IMR-90 (cell line): ENCODE data around the gene SPINK4. TPM values are rescaled to one million over a fixed set of nuclear protein-coding genes. Genes with fewer than 3 reads are reported as not detected.

Source experiments
- ATAC-seq: fragments of 200-7000 bp; cut with Tn5 transposase; 2 replicates; pipeline ENCODE4 v1.9.1; 2020; ENCODE audit warnings: low read depth, mild to moderate bottlenecking, moderate library complexity
- BruUV-seq: library from RNA; stranded (reverse); fragments of 400-500 nt; replicated peaks from 2 replicates; lab custom pipeline; 2021; lab: Mats Ljungman, UMichigan
- CTCF ChIA-PET: fragments of 300-600 bp; formaldehyde crosslinking; extraction: SDS; loops from one replicate; lab custom pipeline; 2021; ENCODE audit warnings: antibody characterized with exemption; lab: Yijun Ruan, JAX
- POLR2A ChIA-PET: fragments of 300-600 bp; sonication (Branson Sonifier 250); formaldehyde crosslinking; loops from one replicate; lab custom pipeline; 2022; ENCODE audit warnings: antibody characterized with exemption; ENCODE audit not compliant: unreplicated experiment; lab: Charles Lee
- DNase-seq: peaks from one replicate; pipeline ENCODE4 v3.0.0; 2013
- H2AFZ ChIP-seq: replicated peaks from 2 replicates; pipeline ENCODE3; 2013; ENCODE audit warnings: low read length, mild to moderate bottlenecking; ENCODE audit not compliant: poor library complexity
- H2AK5ac ChIP-seq: 2 replicates; pipeline ENCODE4 v1.6.1; 2013; ENCODE audit warnings: low read depth, low read length, inconsistent platforms
- H2AK9ac ChIP-seq: replicated peaks from 2 replicates; pipeline ENCODE3; 2013; ENCODE audit warnings: mild to moderate bottlenecking, low read depth, low read length, moderate library complexity; ENCODE audit not compliant: poor library complexity
- H2BK120ac ChIP-seq: 2 replicates; pipeline ENCODE4 v1.6.1; 2013; ENCODE audit warnings: low read depth, low read length, inconsistent platforms
- H2BK15ac ChIP-seq: 3 replicates; pipeline ENCODE4 v1.6.1; 2013; ENCODE audit warnings: low read depth, low read length, inconsistent platforms
- H2BK20ac ChIP-seq: 2 replicates; pipeline ENCODE4 v1.6.1; 2013; ENCODE audit warnings: low read depth, mild to moderate bottlenecking, inconsistent platforms, low read length, moderate library complexity
- H2BK5ac ChIP-seq: 2 replicates; pipeline ENCODE4 v1.6.1; 2013; ENCODE audit warnings: mild to moderate bottlenecking, low read depth, low read length, inconsistent platforms; ENCODE audit not compliant: poor library complexity, severe bottlenecking
- H3K14ac ChIP-seq: replicated peaks from 2 replicates; pipeline ENCODE4 v1.6.1; 2013; ENCODE audit warnings: low read depth, low read length, inconsistent platforms
- H3K18ac ChIP-seq: 2 replicates; pipeline ENCODE4 v1.6.1; 2013; ENCODE audit warnings: low read depth, low read length, control low read depth
- H3K23ac ChIP-seq: 2 replicates; pipeline ENCODE4 v1.6.1; 2013; ENCODE audit warnings: low read depth, low read length, inconsistent platforms
- H3K27ac ChIP-seq: 2 replicates; pipeline ENCODE4 v1.5.1; 2013; ENCODE audit warnings: mild to moderate bottlenecking, control low read depth, low read length; ENCODE audit not compliant: insufficient read depth
- H3K27me3 ChIP-seq: 2 replicates; pipeline ENCODE4 v1.6.1; 2013; ENCODE audit warnings: low read length; ENCODE audit not compliant: control insufficient read depth, insufficient read depth
- H3K36me3 ChIP-seq: 2 replicates; pipeline ENCODE4 v1.6.1; 2013; ENCODE audit warnings: low read length, mixed read lengths; ENCODE audit not compliant: control insufficient read depth, insufficient read depth
- H3K4ac ChIP-seq: 2 replicates; pipeline ENCODE4 v1.6.1; 2013; ENCODE audit warnings: low read depth, low read length, inconsistent platforms
- H3K4me1 ChIP-seq: 2 replicates; pipeline ENCODE4 v1.6.1; 2013; ENCODE audit warnings: low read length, mixed read lengths; ENCODE audit not compliant: control insufficient read depth, insufficient read depth
- H3K4me2 ChIP-seq: 2 replicates; pipeline ENCODE4 v1.6.1; 2013; ENCODE audit warnings: low read depth, mild to moderate bottlenecking, control low read depth, low read length, moderate library complexity
- H3K4me3 ChIP-seq: 2 replicates; pipeline ENCODE4 v1.5.1; 2013; ENCODE audit warnings: low read depth, mild to moderate bottlenecking, control low read depth, low read length, moderate library complexity; ENCODE audit not compliant: insufficient read depth
- H3K56ac ChIP-seq: 2 replicates; pipeline ENCODE4 v1.6.1; 2013; ENCODE audit warnings: low read length, inconsistent platforms; ENCODE audit not compliant: insufficient read depth; ENCODE audit errors: extremely low read depth
- H3K79me1 ChIP-seq, 2 experiments: 2 replicates each; pipeline ENCODE4 v1.6.1; 2013; ENCODE audit warnings: low read length in 2 of 2, inconsistent platforms in 1 of 2, low read depth in 1 of 2
- H3K9ac ChIP-seq: 2 replicates; pipeline ENCODE4 v1.6.1; 2013; ENCODE audit warnings: low read depth, low read length, control low read depth
- H3K9me1 ChIP-seq: 2 replicates; pipeline ENCODE4 v1.6.1; 2013; ENCODE audit warnings: low read length, inconsistent platforms; ENCODE audit not compliant: insufficient read depth
- H3K9me3 ChIP-seq: 2 replicates; pipeline ENCODE4 v1.6.1; 2013; ENCODE audit warnings: low read length; ENCODE audit not compliant: control insufficient read depth, insufficient read depth
- H4K20me1 ChIP-seq: 2 replicates; pipeline ENCODE4 v1.6.1; 2013; ENCODE audit warnings: low read length, inconsistent platforms; ENCODE audit not compliant: insufficient read depth
- H4K5ac ChIP-seq: 2 replicates; pipeline ENCODE4 v1.6.1; 2013; ENCODE audit warnings: mild to moderate bottlenecking, low read depth, low read length, control low read depth
- H4K8ac ChIP-seq, 2 experiments: 2 replicates each; pipeline ENCODE4 v1.6.1; 2013; ENCODE audit warnings: low read depth in 2 of 2, low read length in 2 of 2, control low read depth in 1 of 2, inconsistent platforms in 1 of 2
- H4K91ac ChIP-seq: 2 replicates; pipeline ENCODE4 v1.6.1; 2013; ENCODE audit warnings: low read depth, low read length, inconsistent platforms; ENCODE audit not compliant: insufficient read depth
- BHLHE40 ChIP-seq: fragments of 150-350 bp; IDR thresholded peaks from 2 replicates; pipeline ENCODE4 v1.6.1; 2016; ENCODE audit warnings: mild to moderate bottlenecking, low read depth, low read length
- MXI1 ChIP-seq: IDR thresholded peaks from 2 replicates; pipeline ENCODE4 v1.6.1; 2012; ENCODE audit warnings: low read depth, mild to moderate bottlenecking, low read length, moderate library complexity, borderline replicate concordance
- SMC3 ChIP-seq: fragments of 150-350 bp; IDR thresholded peaks from 2 replicates; pipeline ENCODE4 v1.6.1; 2016; ENCODE audit warnings: low read depth, mild to moderate bottlenecking, antibody characterized with exemption, low read length, moderate library complexity
- USF2 ChIP-seq: fragments of 150-350 bp; IDR thresholded peaks from 2 replicates; pipeline ENCODE4 v1.6.1; 2017; ENCODE audit warnings: mild to moderate bottlenecking, antibody characterized with exemption, low read length, low read depth
- WGBS, 2 experiments: methylation state at CpG; one replicate each; pipeline versions ENCODE4 v1.1.5 to v1.1.7; 2013; ENCODE audit warnings: missing lambda C conversion rate in 2 of 2; ENCODE audit not compliant: insufficient read length in 1 of 2; ENCODE audit errors: extremely low coverage in 2 of 2; 5-methylcytosine and 5-hydroxymethylcytosine counted together
- dilution Hi-C: fragments of 300-500 bp; cut with HindIII; formaldehyde crosslinking; loops from one replicate; pipeline ENCODE4 v1.14.3; 2018; ENCODE audit warnings: low sequenced_read_pairs; ENCODE audit not compliant: unreplicated experiment
- in situ Hi-C: fragments of 300-500 bp; cut with MboI; formaldehyde crosslinking; loops from 3 replicates; pipeline ENCODE4 v1.14.3; 2019; ENCODE audit warnings: low sequenced_read_pairs, inconsistent platforms, mixed read lengths
- intact Hi-C: fragments of 100-400 bp; cut with micrococcal nuclease; formaldehyde crosslinking; loops from 2 replicates; pipeline ENCODE4 v1.10.0; 2022
- polyA plus RNA-seq, 3 experiments: library from polyadenylated mRNA; depleted of rRNA; stranded (reverse); fragments of >200 nt; gene quantifications; 2 replicates each; pipeline ENCODE4 v1.2.3, GENCODE V29; 2012; ENCODE audit warnings: low replicate concordance in 1 of 3
- total RNA-seq: library from RNA; depleted of rRNA; stranded (reverse); fragments of >200 nt; gene quantifications from 2 replicates; pipeline ENCODE4 v1.2.3, GENCODE V29; 2012

Gene SPINK4
- total and polyA plus RNA-seq, 2 of the 4 experiments (the other 2 are of a cell fraction) = not detected

DNA sequence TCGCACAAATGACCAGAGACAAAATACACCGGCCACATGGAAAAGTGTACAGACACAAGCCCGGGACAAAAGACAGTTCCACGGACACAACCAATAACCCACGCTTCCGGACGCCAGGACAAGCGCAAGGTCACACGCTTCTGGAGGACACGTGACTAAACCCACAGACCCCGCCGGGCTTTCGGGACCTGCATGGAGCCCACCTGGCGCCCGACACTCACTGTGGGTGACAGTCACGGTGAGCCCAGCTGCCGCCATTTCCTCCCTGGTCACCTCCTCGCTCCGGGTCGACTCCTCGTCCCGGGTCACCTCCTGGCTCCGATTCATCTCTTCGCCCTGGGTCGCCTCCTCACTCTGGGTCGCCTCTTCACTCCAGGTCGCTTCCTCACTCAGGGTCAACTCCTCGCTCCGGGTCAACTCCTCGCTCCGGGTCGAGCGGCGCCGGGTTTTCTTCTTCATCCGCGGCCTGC lies 24.1 kb downstream of the SPINK4 start:
- peaks cover 9% of the 10 kb centered on the region for H4K20me1 ChIP-seq
- intact Hi-C loops = loop anchor here (1.0 kb wide), 1 partner anchor 183 kb away; no protein-coding TSS in a partner anchor

More for the DNA sequence above, 24.1 kb downstream of the SPINK4 start:
- peak overlapping the region; percentile 68 for H2BK5ac ChIP-seq
- peak overlapping the region; percentile 95 for H2AFZ ChIP-seq
- H2BK20ac ChIP-seq = no peak overlapping the region
- CTCF ChIA-PET = no interaction called here
- TF ChIP-seq USF2 = peak; percentile 79
- TF ChIP-seq SMC3 = no peak
- peak; percentile 21; the same call in 1 of the 2 replicates for TF ChIP-seq BHLHE40
- TF ChIP-seq MXI1 = peak; percentile 34; the same call in 1 of the 2 replicates
- H3K4me1 ChIP-seq = peaks cover 10% of the 10 kb centered on the region
- peak overlapping the region; percentile 60 for H4K91ac ChIP-seq
- H3K56ac ChIP-seq = peak overlapping the region; percentile 67
- peaks cover 12% of the 10 kb centered on the region for H3K36me3 ChIP-seq
- 0% methylated on average over 22 of the region's 37 CpGs; no CpG with 5 or more reads in 1 of the 2 experiments for WGBS, 2 experiments
- dilution Hi-C loops (no loop called here), in situ Hi-C loops (no loop called here)
- H2AK5ac ChIP-seq = peak overlapping the region; percentile 80; the same call in 1 of the 2 replicates
- H2BK15ac ChIP-seq = peak overlapping the region; percentile 38; the same call in 1 of the 3 replicates
- H2BK120ac ChIP-seq = peak overlapping the region; percentile 11; the same call in 1 of the 2 replicates
- no peaks in the 10 kb centered on the region for H3K27me3 ChIP-seq
- peaks cover 5% of the 10 kb centered on the region; the same call in 1 of the 2 replicates for H3K9me1 ChIP-seq
- H3K18ac ChIP-seq = peak overlapping the region; percentile 21; the same call in 1 of the 2 replicates
- DNase-seq (no peak), ATAC-seq (peak; percentile 2)
- peak overlapping the region; percentile 42 for H2AK9ac ChIP-seq
- H3K4me3 ChIP-seq = peak overlapping the region; percentile 84
- peak overlapping the region; percentile 89 for H3K23ac ChIP-seq
- H3K27ac ChIP-seq = peak overlapping the region; percentile 76
- H3K9me3 ChIP-seq = no peaks in the 10 kb centered on the region
- peaks cover 36 to 68% of the 10 kb centered on the region in 2 experiments for H3K79me1 ChIP-seq
- peak overlapping the region; percentile 73 for H3K14ac ChIP-seq
- peak overlapping the region; percentile 11; the same call in 1 of the 2 replicates for H4K5ac ChIP-seq
- POLR2A ChIA-PET = interaction anchor here (0.6 to 1.0 kb wide), 2 partner anchors 10 to 29 kb away, joined by 3 read pairs; no protein-coding TSS in a partner anchor
- H3K4me2 ChIP-seq = peak overlapping the region; percentile 80
- peak overlapping the region; percentile 86 for H3K4ac ChIP-seq
- peak overlapping the region; percentile 14 to 17; a peak in 3 of 4 replicates for H4K8ac ChIP-seq
- BruUV-seq = no TSS peak
- peak overlapping the region; percentile 79 for H3K9ac ChIP-seq
